Iris pigment epithelial cell (primary cell): ENCODE data around the gene SCNN1A.

Experiments
- DNase-seq: peaks from one replicate; pipeline ENCODE4 v3.0.0-alpha.2; 2011; ENCODE audit warnings: low read depth

Gene SCNN1A

GRCh38 chr12:6368906-6369525 is 6.3 kb downstream of the SCNN1A start:
- no peak for DNase-seq

DNA sequence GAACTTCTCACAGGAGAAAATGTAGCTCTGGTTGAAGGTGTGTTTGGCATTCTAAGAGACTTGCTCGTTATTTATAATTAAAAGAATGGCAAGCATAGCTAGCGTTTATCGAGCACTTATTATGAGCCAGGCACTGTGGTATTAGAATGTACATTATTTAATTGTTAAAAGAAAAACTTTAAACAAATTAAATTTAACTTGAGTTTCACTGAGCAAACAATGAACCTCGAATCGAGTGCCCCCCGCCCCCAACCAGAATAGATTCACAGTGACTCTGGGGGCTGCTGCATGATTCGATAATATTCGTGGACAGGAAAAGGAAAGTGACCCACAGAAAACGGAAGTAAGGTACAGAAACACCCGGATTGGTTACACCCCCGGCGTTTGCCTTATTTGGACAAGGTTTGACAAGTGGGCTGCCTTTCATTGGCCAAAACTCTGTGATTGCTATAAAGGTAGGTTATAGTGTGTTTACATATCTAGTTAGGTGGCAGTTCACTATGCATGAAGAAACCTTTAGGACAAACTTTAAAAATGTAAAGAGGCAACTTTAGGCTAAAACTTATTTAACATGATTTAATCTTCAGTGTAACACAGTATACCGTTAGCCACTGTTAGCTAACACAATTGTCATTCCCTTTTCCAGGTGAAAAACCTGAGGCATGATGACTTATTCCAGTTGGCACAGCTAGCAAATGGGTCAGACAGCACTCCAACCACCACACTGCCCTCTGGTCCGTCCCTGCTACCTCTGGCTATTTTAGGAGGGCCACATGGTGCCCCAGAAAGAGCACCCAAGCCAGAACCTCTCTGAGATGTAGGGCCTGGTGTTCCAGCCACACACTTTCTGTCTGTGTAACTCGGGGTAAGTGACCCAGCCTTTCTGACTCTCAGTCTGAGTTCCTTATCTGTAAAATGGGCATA is 7.1 kb downstream of the SCNN1A start:
- no peak for DNase-seq

DNA sequence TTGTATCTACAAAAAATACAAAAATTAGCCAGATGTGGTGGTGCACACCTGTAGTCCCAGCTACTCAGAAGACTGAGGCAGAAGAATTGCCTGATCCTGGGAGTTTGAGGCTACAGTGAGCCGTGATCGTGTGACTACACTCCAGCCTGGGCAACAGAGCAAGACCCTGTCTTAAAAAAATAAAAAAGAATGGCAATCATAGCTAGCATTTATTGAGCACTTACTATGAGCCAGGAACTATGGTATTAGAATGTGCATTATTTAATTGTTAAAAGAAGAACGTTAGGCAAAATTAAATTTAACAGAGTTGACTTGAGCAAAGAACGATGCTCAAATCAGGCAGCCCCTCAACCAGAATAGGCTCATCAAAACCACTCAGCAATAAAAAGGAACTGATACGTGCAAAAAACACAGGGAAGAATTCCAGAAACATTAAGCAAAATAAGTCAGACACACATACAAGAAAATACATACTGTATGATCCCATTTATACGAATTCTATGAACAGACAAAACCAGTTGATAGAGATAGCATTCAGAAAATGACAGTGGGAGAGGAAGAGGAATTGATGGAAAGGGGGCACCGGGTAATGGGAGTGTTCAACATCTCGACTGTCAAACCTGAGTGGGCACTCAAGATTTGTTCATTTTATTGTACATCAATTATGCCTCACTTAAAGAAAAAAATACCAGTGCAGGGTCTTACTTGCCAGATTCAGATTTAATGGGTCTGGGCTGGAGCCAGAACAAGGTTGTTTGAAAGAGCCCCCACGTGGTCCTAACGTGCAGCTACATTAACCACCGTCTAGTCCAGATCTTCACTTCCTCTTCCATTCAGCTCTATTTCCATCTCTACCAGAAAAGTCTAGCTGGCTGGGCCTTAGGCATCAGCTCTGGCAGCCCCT is 8.0 kb downstream of the SCNN1A start:
- DNase-seq: peak; percentile 54

DNA sequence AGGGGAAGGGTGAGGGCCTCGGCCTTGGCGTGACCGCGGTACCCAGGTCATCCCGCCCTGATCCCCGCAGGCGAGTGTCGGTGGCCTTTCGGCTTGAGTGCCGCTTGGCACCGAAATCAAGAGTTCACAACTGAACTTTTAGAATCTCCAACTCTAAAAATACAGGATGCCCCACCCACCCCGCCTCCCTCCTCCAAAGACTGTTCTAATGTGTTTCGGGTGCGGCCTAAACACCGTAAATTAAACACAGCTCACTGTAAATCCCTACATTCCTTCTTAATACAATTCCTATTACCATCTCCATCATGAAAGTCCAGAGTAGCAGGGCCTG is 11.4 kb downstream of the SCNN1A start:
- DNase-seq: no peak

GRCh38 chr12:6363330-6364043 is 11.9 kb downstream of the SCNN1A start:
- peak; percentile 54 for DNase-seq

DNA sequence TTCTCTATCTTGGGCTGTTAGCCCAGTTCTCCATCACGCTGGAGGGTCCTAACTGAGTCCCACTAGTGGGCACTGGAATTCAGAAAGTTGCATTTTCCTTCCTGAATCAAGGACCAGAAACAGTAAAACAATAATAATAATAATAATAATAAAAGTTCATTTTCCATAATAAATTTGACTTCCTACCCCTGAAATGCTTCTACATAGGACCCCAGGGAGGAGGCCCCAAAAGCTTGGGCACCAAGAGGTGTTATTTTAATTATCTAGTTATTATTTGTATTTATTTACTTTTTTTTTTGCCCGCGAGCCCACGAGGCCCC is 12.4 kb downstream of the SCNN1A start:
- DNase-seq: no peak

DNA sequence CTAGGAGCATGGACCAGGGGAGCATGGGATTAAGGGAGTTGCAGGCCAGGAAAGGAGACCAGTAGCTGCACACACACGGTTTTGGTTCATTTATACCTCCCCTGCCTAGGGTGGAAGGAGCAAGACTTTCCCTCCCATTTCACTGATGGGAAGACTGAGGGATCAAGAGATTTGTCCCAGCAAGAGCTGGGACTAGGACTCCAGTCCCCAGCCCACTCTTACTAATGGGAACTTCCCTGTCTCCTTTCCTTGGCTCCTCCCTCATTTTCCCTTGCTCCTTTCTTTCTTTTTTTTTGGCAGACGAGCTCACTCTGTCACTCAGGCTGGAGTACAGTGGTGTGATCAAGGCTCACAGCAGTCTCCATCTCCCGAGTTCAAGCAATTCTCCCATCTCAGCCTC is 13.0 kb downstream of the SCNN1A start:
- no peak for DNase-seq

DNA sequence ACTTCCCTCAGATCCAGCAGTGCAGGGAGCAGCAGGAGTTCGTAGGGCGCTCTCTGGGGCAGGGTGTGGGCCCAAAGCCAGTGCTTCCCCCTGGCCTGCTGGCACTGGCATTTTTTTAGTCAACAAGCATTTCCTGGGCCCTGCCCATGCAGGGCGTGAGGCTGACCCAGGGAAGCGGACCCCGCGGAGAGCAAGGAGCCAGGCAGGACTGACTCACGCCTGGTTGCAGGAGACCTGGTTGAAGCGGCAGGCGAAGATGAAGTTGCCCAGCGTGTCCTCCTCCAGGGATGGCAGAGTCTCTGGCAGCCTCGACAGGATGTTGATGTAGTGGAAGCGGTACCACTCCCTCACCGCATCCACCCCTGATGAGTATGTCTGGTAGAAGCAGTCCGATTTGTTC is 13.5 kb downstream of the SCNN1A start:
- no peak for DNase-seq

GRCh38 chr12:6360578-6361490 is 14.5 kb downstream of the SCNN1A start:
- DNase-seq: no peak

DNA sequence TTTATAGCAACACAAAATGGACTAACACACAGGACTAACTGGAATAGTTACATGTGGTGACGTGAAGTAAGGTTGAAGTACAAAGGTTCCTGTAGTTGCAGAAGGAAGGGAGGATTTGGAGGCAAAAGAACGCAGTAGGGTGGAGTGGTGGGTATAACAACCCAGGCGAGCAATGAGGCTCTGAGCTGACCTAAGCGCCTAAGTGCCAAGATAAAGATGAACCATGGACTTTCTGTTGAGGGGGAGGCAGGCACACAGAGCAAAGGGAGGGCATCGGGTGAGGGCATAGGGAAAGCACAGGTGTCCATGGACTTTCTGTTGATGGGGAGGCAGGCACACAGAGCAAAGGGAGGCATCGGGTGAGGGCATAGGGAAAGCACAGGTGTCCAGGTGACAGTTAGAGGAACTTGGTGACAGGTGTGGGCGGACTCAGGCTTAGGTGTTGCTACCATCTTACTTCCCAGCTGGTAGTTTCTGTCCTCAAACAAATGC is 15.2 kb downstream of the SCNN1A start:
- no peak for DNase-seq

DNA sequence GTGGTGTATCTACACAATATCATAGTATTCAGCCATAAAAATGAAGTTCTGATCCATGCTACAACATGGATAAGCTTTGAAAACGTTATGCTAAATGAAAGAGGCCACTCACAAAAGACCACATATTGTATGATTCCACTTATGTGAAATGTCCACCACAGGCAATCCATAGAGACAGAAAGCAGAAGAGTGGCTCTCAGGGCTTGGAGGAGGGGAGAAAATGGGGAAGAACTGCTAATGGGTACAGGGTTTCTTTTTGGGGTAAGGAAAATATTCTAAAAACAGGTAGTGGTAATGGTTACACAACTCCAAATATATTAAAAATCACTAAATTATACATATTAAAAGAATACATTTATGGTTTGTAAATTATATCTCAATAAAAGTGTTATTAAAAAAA is 16.5 kb downstream of the SCNN1A start:
- DNase-seq: no peak

- no peak for DNase-seq
Measured at GRCh38 chr12:6356374-6356820, 19.0 kb downstream of the SCNN1A start.

GRCh38 chr12:6355491-6356373 is 19.6 kb downstream of the SCNN1A start:
- no peak for DNase-seq

DNA sequence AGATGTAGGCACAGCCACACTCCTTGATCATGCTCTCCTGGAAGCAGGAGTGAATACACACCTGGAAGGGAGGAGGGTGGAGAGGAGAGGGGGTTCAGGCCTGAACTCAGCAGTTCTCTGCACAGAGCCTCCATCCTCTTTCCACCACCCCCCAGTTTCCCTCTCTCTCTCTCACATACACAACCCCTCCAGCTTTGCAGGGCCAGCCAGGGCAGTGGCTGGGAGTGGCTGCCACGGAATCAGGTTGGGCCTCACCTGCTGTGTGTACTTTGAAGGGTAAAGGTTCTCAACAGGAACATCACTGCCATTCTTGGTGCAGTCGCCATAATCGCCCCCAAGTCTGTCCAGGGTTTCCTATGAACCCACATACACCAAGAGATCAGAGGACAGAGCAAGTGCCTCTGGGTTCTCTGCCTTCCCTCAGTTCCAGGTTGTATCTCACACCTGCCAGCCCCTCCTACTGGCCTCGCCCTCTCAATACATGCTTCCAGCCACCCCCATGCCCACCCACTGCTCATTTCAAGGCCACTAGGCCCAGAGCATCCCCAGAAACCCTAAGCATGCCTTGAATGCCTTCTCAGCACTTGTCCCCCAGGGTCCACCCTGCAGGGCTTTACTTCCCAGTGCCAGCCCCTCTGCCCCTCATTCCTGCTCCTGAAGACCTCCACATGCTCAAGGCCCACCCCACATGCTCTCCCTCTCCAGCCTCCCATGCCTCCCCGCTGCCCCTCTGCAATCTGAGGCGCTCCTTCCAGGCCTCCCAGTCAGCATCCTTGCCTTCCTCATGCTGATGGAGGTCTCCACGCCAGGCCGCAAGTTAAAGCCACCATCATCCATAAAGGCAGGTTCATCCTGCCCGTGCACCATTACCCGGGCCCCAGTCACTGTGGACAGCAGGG is 20.6 kb downstream of the SCNN1A start:
- no peak for DNase-seq

GRCh38 chr12:6352193-6353173 is 22.9 kb downstream of the SCNN1A start:
- DNase-seq: no peak

DNA sequence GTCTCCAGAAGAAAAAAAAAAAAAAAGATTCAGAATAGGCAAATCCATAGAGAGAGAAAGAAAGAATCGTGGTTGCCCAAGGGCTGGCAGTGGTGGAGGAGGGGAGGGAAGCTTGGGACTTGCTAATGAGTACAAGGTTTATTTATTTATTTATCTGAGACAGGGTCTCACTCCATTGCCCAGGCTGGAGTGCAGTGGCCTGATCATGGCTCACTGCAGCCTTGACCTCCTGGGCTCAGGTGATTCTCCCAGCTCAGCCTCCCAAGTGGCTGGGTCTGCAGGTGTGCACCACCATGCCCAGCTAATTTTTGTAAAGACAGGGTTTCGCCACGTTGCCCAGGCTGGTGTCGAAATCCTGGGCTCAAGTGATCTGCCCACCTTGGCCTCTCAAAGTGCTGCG is 23.7 kb downstream of the SCNN1A start:
- no peak for DNase-seq
